Fibroblast of skin of left quadriceps (primary cell): ENCODE measurements around the gene UBQLN4.

Source experiments
- DNase-seq, 2 experiments: peaks; one replicate each; pipeline ENCODE4 v3.0.0-alpha.2; 2013; ENCODE audit warnings: low read depth in 2 of 2

UBQLN4 gene

DNA sequence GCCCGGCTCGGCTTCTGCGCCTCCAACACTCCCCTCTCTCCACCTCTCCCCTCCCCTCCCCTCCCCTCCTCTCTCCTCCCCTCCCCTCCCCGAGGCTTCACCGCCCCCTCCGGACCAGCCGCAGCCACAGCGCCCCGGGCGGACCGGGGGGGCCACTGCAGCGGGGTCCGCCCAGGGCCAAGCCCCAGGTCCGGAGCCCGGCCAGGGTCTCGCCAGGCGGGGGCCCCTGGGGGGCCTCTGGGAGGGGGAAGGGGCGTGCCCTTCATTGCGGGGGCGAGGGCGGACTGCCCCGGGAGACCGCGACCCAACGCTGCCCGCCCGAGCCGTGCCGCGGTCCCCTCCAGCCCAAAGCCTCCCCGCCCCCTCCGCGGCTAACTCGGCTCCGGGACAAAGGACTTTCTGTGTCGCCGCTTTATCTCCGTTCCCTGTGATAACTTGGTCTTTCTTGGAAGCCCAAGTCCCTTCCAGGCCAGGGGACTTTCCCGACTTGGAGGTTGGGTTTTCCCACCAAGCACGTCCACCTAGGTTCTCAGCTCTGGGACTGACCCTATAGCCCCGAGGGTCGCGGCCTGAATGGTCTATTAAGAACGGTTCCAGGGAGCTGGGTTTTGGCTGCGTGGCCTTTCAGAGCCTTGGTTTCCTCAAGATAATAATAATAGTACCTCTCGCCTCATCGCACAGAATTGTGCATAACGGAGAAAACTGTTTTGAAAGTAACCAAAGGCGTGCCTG, at the start of gene UBQLN4:
Gene UBQLN4 (minus strand): TSS at position 31 of the 732 bp plus-strand sequence. CDS start 97 bp downstream, outside the sequence.
- DNase-seq = peak; percentile 65 to 70

DNA sequence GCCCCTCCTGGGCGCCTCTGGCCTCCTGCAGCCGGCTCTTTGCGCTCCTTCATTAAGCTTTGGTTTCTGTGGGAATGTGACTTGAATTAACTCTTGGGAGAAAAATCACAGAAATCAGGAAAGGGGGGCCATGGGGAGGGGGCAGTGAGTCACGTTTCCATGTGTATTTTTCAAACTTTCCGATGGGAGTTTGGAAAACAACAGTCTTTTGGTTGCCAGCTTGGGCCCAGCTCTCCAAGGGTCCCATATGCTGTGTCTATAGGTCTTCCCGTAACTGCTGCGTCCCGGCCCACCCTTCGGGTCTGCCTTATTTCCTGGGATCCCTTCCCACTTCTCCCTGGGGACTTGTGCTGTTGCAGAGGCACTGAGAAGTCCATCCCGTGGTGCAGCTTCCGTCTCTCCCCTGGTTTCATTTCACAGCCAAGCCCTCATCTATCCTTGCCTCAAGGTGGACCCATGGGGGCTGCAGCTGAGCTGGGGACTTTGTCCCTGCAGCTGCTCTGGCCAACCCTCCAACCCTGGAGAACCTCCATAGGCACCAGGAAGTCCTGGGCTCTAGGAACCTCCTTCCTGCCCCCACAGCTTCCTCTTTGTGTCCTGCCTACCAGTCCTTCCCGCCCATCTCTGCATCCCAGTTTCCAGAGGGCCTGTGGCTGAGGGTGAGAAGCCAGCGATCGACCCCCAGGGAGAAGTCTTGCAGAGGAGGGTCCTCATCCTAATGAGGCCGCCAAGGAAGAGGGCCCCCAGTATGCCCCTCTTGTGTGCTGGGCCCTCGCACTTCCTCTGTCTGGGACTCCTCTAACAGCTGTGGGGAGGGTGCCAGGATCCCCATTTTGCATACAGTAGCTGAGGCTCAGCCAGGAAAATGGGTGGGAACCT, 49.3 kb upstream of the UBQLN4 start:
- DNase-seq = peak in 1 of 2 experiments; percentile 68

DNA sequence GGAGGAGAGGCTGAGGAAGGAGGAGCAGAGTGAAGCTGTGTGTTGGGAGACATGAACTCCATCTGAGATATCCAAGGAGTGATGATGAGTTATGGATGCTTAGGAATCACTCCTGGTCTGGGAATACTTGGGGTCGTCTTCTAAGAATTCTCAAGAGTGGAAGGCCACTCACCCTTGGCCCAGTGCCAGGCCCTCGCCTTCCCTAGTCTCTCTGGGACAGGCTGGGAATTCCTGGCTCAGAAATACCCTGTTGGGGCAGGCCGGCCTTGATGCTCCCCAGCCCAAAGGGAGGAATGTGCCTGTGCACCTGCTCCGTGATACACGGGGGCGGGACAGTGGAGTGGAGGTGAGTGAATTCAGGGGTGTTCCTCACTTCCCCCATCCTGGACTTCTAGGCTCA, 48.3 kb upstream of the UBQLN4 start:
- DNase-seq = no peak

DNA sequence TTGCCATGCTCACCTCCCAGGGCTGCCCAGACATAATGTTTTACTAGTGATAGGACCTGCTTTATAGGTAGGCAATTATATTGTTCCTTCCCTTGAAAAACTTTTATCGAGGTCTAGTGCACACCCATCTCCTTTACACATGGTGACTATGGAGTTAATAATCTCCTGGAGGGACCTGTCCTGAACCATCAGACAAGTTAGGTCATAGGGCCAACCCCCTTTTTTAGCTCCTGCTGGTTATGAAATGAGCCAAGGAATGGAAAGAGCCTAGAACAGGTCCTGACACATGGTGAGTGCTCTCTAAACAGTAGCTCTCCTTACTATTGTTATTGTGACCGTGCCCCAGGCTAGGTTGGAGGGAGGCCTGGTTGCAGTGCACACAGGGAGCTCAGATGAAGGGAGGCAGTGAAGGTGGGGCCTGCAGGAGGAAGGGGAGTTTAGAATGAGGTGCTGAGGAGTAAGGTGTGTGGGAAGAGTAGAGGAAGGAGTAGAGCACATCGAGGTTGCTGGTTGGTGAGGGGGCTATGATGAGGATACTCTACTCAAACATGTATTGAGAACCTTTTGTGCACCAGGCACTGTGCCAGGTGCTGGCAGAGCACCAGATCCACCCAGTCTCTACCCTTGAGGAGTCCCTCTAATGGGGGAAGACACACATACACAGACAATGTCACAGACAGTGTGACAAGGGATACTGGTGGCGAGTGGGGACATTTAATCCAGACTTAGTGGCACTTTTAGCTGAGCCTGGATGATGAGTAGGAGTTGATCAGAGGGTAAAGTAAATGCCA, 46.8 kb upstream of the UBQLN4 start:
- DNase-seq = no peak

DNA sequence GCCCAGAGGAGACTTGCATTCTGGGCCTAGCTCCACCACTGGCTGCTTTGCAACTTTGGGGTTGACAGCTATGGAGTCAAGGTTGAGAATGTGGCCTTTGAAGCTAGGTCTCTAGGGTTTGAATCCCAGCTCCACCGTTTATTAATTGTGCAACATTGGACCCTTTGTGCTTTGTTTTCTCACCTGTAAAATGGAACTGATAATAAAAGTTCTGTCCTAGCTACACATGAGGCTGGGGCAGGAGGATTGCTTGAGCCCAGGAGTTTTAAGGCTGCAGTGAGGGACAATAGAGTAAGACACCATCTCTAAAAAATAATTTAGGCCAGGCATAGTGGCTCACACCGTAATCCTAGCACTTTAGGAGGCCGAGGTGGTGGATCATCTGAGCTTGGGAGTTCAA, 45.7 kb upstream of the UBQLN4 start:
- DNase-seq = no peak

DNA sequence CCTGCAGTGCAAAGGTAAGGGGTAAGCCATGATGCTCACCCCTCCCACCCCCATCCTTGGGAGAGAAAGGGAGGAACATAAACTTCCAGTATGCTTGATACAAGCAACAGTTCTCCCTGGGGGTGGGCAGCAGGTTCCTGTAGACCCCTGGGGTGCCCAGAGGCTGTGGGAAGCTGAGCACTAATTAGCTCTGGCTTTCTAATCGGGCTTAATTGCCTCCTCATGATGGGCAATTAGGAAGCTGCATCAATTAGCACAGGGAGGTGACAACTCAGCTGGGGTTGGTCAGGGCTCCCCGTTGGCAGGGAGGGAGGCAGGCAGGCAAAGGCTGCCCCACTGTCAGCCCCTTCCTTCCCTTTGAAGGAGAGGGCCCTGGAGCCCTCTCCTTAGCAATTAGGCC, 45.2 kb upstream of the UBQLN4 start:
- DNase-seq = no peak

DNA sequence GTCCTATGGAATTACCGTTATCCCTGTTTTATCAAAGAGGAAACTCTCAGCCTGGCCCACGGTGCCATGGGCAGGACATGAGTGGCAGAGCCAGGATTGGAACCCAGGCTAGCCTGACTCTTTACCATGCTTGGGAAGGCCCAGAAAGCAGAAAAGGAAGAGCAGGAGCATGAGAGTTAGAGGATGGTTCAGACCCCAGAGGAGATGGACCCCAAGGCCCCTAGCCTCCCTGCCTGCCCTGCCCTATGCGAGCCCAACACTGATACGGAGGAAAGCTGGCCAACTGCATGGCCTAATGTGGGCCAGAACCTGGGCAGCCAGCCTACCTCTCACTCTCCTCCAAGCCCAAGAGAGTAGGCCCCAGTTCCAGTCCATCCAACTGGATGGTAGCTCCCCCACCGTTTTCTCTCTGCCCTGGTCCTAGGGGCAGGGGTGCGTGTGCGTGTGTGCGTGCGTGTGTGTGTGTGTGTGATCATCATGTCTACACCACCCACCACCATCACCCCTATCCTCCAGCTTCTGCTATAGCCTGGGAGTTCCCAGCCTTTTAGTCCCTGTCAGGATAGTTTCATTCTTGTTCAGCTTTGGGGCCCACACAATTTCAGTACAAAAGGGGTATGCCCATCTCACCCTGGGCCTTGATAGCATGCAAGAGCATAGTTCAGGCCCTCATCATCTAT, 44.0 kb upstream of the UBQLN4 start:
- no peak for DNase-seq

DNA sequence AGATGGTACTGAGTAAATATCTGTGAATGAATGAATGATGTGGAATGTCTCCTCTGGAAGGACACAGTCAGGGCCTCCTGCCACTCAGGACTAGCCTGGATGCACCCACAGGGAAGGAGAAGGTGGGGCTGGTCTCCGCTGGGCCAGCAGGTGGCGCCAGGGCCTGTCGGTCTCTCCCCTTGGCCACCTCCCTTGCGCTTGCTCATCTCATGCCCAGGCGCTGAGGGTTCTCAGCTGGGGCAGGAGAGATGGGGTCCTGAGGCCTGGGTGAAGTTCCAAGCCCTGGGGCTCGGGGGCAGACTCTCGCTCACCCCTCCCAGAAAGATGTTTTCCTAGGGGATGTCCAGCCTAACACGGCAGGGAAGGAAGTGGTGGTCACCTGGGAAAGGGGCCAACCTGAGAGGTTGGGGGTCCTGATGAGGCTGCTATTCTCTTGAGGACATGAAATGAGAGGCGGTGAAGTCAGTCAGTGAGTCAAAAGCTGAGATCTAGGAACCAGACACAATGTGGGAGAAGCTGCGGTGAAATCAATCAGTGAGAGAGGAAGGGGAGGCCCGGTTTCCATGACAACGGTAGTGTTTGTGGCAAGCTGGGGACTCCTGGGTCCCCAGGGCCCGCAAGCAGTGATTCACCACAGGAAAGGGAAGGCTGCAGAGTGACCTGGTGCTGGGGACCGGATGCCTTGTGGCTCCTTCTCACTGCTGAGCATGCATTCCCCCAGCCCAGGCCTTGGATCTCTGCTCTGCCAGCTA, 43.2 kb upstream of the UBQLN4 start:
- DNase-seq = peak in 1 of 2 experiments; percentile 59

DNA sequence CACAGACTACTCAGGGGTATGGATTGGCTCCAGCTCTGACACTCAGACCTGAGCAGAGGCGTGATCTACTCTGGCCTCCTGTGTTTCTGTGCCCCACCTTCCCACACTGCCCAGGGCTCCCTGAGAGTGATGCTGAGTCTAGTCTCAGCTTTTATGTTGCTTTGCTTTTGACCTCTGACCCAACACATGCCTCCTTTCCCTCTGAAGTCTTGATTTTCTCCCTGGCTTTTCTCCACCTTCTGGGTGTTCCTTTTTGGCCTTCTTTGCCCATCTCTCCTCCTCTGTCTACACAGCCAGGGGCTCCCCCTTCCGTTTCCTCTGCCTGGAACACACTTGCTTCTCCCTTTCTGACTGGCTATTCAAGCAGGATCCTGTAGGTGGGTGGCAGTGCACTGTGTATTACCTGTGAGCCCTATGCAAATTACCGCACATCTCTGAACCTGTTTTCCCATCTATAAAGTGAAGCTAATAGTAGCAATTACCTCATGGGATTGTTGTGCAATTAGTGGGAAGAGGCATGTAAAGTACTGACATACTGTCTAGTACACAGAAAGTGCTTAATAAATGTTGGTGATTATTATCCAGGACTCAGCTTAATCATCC, 42.4 kb upstream of the UBQLN4 start:
- no peak for DNase-seq

DNA sequence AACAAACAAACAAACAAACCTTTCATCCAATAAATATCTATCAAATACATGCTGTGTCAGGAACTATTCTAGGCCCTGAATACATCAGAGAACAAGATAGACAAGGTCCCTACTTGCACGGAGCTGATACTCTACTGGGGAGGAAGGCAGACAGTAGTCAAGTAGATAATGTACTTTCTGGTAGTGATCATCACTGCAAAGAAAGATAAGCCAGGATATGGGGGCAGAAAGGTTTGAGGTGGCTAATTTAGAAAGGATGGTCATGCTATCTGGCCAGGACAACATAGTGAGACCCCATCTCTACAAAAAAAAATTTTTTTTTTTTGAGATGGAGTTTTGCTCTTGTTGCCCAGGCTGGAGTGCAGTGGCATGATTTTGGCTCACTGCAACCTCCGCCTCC, 38.0 kb upstream of the UBQLN4 start:
- no peak for DNase-seq

DNA sequence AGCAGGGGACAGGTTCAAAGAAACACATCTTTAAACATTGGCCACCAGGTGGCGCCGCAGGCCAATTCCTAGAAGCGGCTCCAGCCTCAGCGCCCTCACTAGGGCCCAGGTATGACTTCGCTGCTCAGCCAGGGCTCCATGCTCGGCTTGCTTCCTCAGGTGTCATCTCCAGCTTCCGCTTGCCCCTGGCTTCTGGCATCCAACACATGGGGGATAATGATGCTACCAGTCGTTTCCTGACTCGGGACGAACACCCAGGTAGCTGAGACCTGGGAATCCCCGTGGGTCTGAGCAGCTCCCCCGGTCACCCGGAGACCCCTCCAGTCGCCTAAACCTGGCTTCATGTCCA, 37.2 kb upstream of the UBQLN4 start:
- DNase-seq = peak in 1 of 2 experiments; percentile 47

DNA sequence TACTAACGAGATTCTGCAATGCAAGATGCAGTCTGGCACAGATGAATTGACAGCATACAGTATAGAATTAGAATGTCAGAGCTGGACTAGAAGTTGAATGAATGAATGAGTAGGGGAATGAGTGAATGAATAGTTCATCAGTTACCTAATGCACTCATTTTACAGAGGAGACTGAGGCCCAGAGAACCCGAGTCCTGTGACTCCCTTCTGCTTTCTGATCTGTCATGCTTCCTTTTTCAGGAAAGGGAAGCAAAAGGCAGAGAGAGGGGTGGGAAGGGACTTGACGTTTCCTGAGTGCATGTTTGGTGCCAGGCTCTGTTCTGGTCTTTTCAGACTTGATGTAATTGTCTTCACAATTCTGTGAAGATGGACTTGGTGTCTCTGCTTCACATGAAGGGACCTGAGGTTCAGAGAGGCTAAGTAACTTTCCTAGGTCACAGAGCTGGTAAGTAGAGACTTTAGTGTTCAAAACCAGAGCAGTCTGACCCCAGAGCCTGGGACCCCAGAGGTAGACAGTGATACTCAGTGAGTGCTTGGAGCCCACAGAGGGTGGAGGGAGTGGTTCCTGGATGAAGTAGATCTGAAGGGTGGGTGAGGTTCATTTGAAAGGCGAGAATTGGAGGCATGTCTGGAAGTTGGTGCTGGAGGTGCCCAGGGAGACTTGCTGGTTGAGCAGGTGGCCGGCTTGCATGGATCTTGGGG, 36.7 kb upstream of the UBQLN4 start:
- no peak for DNase-seq

DNA sequence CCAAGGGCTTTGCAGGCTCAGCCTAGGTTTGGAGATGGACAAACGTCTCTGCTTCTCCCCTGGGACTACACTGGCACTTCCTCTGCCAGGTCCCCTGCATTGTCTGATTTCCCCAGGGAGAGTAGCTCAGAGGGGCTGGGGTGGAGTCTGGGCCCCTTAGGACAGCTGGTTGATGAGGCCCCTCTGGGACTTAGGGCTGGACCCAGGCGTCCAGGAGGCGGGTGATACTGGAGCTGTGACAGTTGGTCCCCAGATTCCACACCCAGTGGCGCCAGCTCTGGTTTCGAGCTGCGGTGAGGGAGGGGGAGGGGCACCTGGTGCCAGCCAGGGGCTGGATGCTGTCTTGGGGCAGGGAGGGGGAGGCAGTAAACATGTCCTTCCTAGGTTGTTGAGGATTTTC, 36.1 kb upstream of the UBQLN4 start:
- DNase-seq = no peak

DNA sequence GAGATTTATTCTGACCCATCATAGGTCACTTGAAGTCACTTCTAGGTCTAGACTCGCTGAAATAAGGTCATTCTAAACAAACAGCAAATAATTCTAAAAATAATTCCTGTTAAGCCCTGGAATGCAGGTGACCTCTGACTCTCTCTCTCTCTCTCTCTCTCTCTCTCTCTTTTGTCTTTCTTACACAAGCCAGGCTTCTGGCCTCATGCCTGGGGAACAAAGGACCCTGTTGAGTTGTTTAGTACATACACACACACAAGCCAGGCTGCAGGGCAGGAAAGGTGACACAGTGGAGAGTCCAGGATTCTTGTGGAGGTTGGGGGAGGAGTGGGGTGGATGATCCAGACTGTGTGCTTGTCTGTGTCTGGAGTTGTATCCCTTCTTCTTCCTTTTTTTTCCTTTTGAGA, 32.7 kb upstream of the UBQLN4 start:
- no peak for DNase-seq

DNA sequence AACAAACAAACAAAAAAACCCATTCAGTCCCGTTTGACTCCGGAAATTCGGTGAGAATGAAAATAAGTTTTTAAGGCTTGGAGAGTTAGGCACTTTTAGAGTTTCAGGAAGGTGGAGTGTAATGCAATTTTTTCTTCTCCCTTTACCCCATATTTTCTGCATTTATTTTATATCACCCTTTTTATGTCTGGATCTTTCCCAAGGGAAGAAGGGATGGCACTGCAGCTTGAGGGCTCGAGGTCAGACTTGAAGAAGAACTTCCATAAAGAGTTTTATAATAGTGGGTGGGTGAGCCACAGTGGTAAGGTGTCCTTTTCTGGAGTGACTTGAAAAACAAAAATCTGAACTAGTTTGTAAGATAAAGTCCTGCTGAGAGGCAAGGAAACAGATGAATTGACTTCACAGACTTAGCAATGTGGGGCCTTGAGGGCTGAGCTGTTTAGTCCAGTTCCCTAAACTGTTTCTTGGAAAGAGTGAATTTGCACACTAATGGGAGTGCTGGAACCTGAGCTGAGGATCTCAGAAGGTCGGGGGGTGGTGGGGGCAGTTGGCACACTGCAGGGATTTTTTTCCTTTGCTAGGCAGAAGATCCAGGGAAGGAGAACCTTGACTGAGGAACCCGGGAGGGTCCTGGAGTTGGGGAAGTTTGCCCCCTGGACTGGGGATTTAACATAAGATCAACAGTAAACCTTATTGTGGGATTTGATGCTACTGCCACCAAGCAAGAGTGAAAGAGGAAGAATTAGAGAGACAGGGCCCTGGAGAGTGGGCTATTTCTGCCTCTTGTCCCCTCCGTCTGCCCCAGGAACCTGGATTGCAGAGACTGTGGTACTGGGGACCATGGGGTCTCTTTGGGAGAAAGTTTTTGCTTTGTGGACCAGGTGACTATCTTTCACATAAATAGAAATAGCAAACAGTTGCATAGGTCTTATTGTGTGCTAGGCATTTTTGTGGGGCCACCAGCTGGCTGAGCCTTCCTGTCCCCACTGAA, 30.5 kb upstream of the UBQLN4 start:
- no peak for DNase-seq

DNA sequence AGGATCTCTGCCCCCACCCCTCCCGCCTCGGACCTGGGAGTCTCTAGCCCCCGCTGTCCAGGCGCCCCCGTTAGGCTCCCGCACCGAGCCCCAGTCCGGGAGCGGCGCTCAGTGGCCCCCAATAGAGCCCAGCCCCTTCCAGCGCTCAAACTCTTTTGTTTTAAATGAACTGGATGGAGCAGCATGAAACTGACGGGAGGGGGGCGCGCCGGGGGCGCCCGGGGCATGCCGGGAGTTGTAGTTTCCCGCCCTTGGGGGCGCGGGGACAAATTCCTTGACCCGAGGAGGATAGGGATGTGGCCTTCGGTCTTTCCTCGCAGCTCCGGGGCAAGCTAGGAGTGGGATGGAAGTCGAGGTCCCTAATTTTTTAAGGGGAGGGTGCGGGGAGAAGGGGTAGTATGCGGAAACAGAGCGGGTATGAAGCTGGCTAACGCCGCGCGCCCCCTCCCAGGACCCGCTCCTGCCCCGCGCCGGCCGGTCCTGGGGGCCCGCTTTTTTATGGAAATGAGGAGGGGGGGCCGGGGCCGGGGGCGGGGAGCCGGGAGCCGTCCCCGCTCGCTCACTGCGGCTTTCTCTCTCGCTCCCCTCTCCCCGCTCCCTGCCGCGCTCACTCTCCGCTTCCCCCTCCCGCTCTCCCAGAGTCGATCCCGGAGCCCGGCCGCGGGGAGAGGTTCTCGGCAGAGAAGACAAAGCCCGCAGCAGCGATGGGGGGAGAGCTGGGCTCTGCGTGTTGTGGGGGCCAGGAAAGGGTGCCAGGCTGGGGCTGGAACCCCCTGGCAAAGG, 28.9 kb upstream of the UBQLN4 start, which contains the start of gene MEX3A:
Gene MEX3A (minus strand): TSS at position 157 of the 783 bp plus-strand sequence. CDS start 467 bp downstream, outside the sequence.
- DNase-seq = peak in 1 of 2 experiments; percentile 42

DNA sequence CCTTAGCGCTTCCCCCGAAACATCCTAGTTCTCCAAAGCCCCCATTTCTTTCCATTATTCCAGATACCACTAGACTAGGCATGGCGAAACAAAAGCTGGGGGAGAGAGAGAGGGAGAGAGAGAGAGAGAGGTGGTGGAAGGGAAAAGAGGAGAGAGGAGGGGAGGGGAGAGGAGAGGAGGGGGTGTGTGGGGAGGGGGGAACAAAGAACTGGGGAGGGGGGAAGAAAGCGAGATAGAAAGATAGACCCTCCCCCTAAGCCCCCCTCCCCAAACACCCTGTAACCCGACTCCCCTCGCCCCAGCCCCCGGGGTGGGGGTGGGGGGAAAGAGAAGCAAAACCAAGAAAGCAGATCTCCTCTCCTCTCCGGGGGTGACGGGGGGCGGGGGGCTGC, 28.3 kb upstream of the UBQLN4 start:
- DNase-seq = no peak
